ENCODE data around the gene RNF40.

Gene RNF40

GRCh38 chr16:30786936-30787612 is 25.0 kb downstream of the RNF40 start, which contains the start of gene ZNF629:
Gene ZNF629 (minus strand): TSS chr16:30787205. CDS start chr16:30784482, 2,723 bp downstream.
- peak; percentile 72 for DNase-seq (ENCODE audit: low read depth)
- peak within 1 kb of the TSS; percentile 95 for H3K4me3 ChIP-seq (ENCODE audit: low read length)
- no peak for TF ChIP-seq CTCF (conservative IDR thresholded peaks at IDR 0.05; ENCODE audit: low read length)

GRCh38 chr16:30787613-30788378 is 25.7 kb downstream of the RNF40 start:
- H3K4me3 ChIP-seq (ENCODE audit: low read length): peak overlapping the region; percentile 95
- DNase-seq (ENCODE audit: low read depth): no peak
- TF ChIP-seq CTCF (conservative IDR thresholded peaks at IDR 0.05; ENCODE audit: low read length): no peak

- TF ChIP-seq CTCF (conservative IDR thresholded peaks at IDR 0.05; ENCODE audit: low read length): no peak
- H3K4me3 ChIP-seq (ENCODE audit: low read length): no peak overlapping the region
- no peak for DNase-seq (ENCODE audit: low read depth)
These were observed 31.5 kb downstream of the RNF40 start for GRCh38 chr16:30793508-30794069.

GRCh38 chr16:30794634-30795033 is 32.5 kb downstream of the RNF40 start:
- TF ChIP-seq CTCF (conservative IDR thresholded peaks at IDR 0.05; ENCODE audit: low read length): no peak
- no peak for DNase-seq (ENCODE audit: low read depth)
- no peak overlapping the region for H3K4me3 ChIP-seq (ENCODE audit: low read length)

GRCh38 chr16:30797670-30798309 is 35.7 kb downstream of the RNF40 start:
- TF ChIP-seq CTCF (conservative IDR thresholded peaks at IDR 0.05; ENCODE audit: low read length): no peak; the same call in 1 of the 2 replicates
- no peak overlapping the region for H3K4me3 ChIP-seq (ENCODE audit: low read length)
- no peak for DNase-seq (ENCODE audit: low read depth)

GRCh38 chr16:30802936-30803335 is 40.8 kb downstream of the RNF40 start:
- TF ChIP-seq CTCF (conservative IDR thresholded peaks at IDR 0.05; ENCODE audit: low read length): no peak
- no peak overlapping the region for H3K4me3 ChIP-seq (ENCODE audit: low read length)
- DNase-seq (ENCODE audit: low read depth): no peak
